ENCODE data around the gene HLA-DPB1.

Gene HLA-DPB1

GRCh38 chr6:33049323-33050013 lies 26.3 kb upstream of the HLA-DPB1 start:
- Histone ChIP-seq H4K8ac (ENCODE audit: low read length) (no peak overlapping the region), H3K36me3 (ENCODE audit: control insufficient read depth in 1 of 2, insufficient read depth in 2 of 2, low read depth in 1 of 2, low read length in 2 of 2) (no peaks in the 10 kb centered on the region), H2BK120ac (ENCODE audit: low read depth, low read length) (no peak overlapping the region), H3K23ac (ENCODE audit: low read length in 2 of 2) (no peak overlapping the region), H3K27me3 (ENCODE audit: control insufficient read depth in 1 of 2, insufficient read depth in 1 of 2, low read length in 2 of 2) (peaks cover 31 to 57% of the 10 kb centered on the region in 2 experiments), H3K79me1 (replicated peaks; ENCODE audit: low read length, poor library complexity, severe bottlenecking) (no peaks in the 10 kb centered on the region), H3K4me3 (ENCODE audit: insufficient read depth in 1 of 2, low read depth in 1 of 2, low read length in 2 of 2) (no peak overlapping the region), H2BK5ac (ENCODE audit: low read depth, low read length, poor library complexity, severe bottlenecking) (no peak overlapping the region), H4K91ac (ENCODE audit: low read length) (no peak overlapping the region), H2BK12ac (ENCODE audit: low read length in 2 of 2) (no peak overlapping the region), H3K9ac (ENCODE audit: low read length) (no peak overlapping the region), H3K4me2 (ENCODE audit: low read length, poor library complexity, severe bottlenecking) (no peak overlapping the region), H3K27ac (ENCODE audit: low read length, poor library complexity, severe bottlenecking) (no peak overlapping the region), H2AK5ac (ENCODE audit: low read length, severe bottlenecking) (no peak overlapping the region), H3K9me3 (ENCODE audit: control insufficient read depth, low read length) (no peaks in the 10 kb centered on the region), H3K14ac (ENCODE audit: low read length in 2 of 2) (no peak overlapping the region), H3K4me1 (ENCODE audit: control insufficient read depth, insufficient read depth, low read depth, low read length) (no peaks in the 10 kb centered on the region), H2BK15ac (ENCODE audit: low read depth, poor library complexity, severe bottlenecking) (no peak overlapping the region), H2AFZ (ENCODE audit: low read depth, low read length) (no peak overlapping the region), H3K4ac (ENCODE audit: low read depth in 1 of 2, low read length in 2 of 2) (no peak overlapping the region), H3K18ac (ENCODE audit: low read depth in 1 of 2, low read length in 2 of 2) (no peak overlapping the region)
- DNase-seq, result no peak
- WGBS, result 74% methylated on average over 7 of the region's 9 CpGs

GRCh38 chr6:33050014-33050810 lies 25.6 kb upstream of the HLA-DPB1 start:
- Histone ChIP-seq H3K4me1 (ENCODE audit: control insufficient read depth, insufficient read depth, low read depth, low read length) (no peaks in the 10 kb centered on the region), H2BK15ac (ENCODE audit: low read depth, poor library complexity, severe bottlenecking) (no peak overlapping the region), H2AK5ac (ENCODE audit: low read length, severe bottlenecking) (no peak overlapping the region), H3K4me2 (ENCODE audit: low read length, poor library complexity, severe bottlenecking) (no peak overlapping the region), H3K9me3 (ENCODE audit: control insufficient read depth, low read length) (no peaks in the 10 kb centered on the region), H4K91ac (ENCODE audit: low read length) (no peak overlapping the region), H3K36me3 (ENCODE audit: control insufficient read depth in 1 of 2, insufficient read depth in 2 of 2, low read depth in 1 of 2, low read length in 2 of 2) (no peaks in the 10 kb centered on the region), H3K9ac (ENCODE audit: low read length) (no peak overlapping the region), H2BK120ac (ENCODE audit: low read depth, low read length) (no peak overlapping the region), H2AFZ (ENCODE audit: low read depth, low read length) (no peak overlapping the region), H3K18ac (ENCODE audit: low read depth in 1 of 2, low read length in 2 of 2) (no peak overlapping the region), H3K79me1 (replicated peaks; ENCODE audit: low read length, poor library complexity, severe bottlenecking) (no peaks in the 10 kb centered on the region), H3K4ac (ENCODE audit: low read depth in 1 of 2, low read length in 2 of 2) (no peak overlapping the region), H3K27ac (ENCODE audit: low read length, poor library complexity, severe bottlenecking) (no peak overlapping the region), H3K14ac (ENCODE audit: low read length in 2 of 2) (no peak overlapping the region), H3K4me3 (ENCODE audit: insufficient read depth in 1 of 2, low read depth in 1 of 2, low read length in 2 of 2) (no peak overlapping the region), H3K23ac (ENCODE audit: low read length in 2 of 2) (no peak overlapping the region), H2BK5ac (ENCODE audit: low read depth, low read length, poor library complexity, severe bottlenecking) (no peak overlapping the region), H3K27me3 (ENCODE audit: control insufficient read depth in 1 of 2, insufficient read depth in 1 of 2, low read length in 2 of 2) (peaks cover 37 to 51% of the 10 kb centered on the region in 2 experiments), H4K8ac (ENCODE audit: low read length) (no peak overlapping the region), H2BK12ac (ENCODE audit: low read length in 2 of 2) (no peak overlapping the region)
- no peak for DNase-seq
- WGBS, result 80% methylated on average over 5 of the region's 6 CpGs

- Histone ChIP-seq H3K14ac (ENCODE audit: low read length in 2 of 2) (no peak overlapping the region), H3K23ac (ENCODE audit: low read length in 2 of 2) (no peak overlapping the region), H2BK15ac (ENCODE audit: low read depth, poor library complexity, severe bottlenecking) (no peak overlapping the region), H3K4ac (ENCODE audit: low read depth in 1 of 2, low read length in 2 of 2) (no peak overlapping the region), H3K9me3 (ENCODE audit: control insufficient read depth, low read length) (no peaks in the 10 kb centered on the region), H4K91ac (ENCODE audit: low read length) (no peak overlapping the region), H3K4me2 (ENCODE audit: low read length, poor library complexity, severe bottlenecking) (no peak overlapping the region), H2BK120ac (ENCODE audit: low read depth, low read length) (no peak overlapping the region), H3K18ac (ENCODE audit: low read depth in 1 of 2, low read length in 2 of 2) (no peak overlapping the region), H2AK5ac (ENCODE audit: low read length, severe bottlenecking) (no peak overlapping the region), H3K27ac (ENCODE audit: low read length, poor library complexity, severe bottlenecking) (no peak overlapping the region), H2BK12ac (ENCODE audit: low read length in 2 of 2) (no peak overlapping the region), H3K79me1 (replicated peaks; ENCODE audit: low read length, poor library complexity, severe bottlenecking) (no peaks in the 10 kb centered on the region), H2AFZ (ENCODE audit: low read depth, low read length) (no peak overlapping the region), H3K4me3 (ENCODE audit: insufficient read depth in 1 of 2, low read depth in 1 of 2, low read length in 2 of 2) (no peak overlapping the region), H3K36me3 (ENCODE audit: control insufficient read depth in 1 of 2, insufficient read depth in 2 of 2, low read depth in 1 of 2, low read length in 2 of 2) (no peaks in the 10 kb centered on the region), H3K9ac (ENCODE audit: low read length) (no peak overlapping the region), H3K27me3 (ENCODE audit: control insufficient read depth in 1 of 2, insufficient read depth in 1 of 2, low read length in 2 of 2) (peaks cover 46 to 65% of the 10 kb centered on the region in 2 experiments), H2BK5ac (ENCODE audit: low read depth, low read length, poor library complexity, severe bottlenecking) (no peak overlapping the region), H3K4me1 (ENCODE audit: control insufficient read depth, insufficient read depth, low read depth, low read length) (no peaks in the 10 kb centered on the region), H4K8ac (ENCODE audit: low read length) (no peak overlapping the region)
- DNase-seq, result no peak
These were observed 23.2 kb upstream of the HLA-DPB1 start for GRCh38 chr6:33052627-33053026.

GRCh38 chr6:33053230-33053629 lies 22.6 kb upstream of the HLA-DPB1 start:
- Histone ChIP-seq H3K4me1 (ENCODE audit: control insufficient read depth, insufficient read depth, low read depth, low read length) (no peaks in the 10 kb centered on the region), H3K4ac (ENCODE audit: low read depth in 1 of 2, low read length in 2 of 2) (no peak overlapping the region), H4K8ac (ENCODE audit: low read length) (no peak overlapping the region), H4K91ac (ENCODE audit: low read length) (no peak overlapping the region), H3K79me1 (replicated peaks; ENCODE audit: low read length, poor library complexity, severe bottlenecking) (no peaks in the 10 kb centered on the region), H3K9me3 (ENCODE audit: control insufficient read depth, low read length) (no peaks in the 10 kb centered on the region), H3K36me3 (ENCODE audit: control insufficient read depth in 1 of 2, insufficient read depth in 2 of 2, low read depth in 1 of 2, low read length in 2 of 2) (no peaks in the 10 kb centered on the region), H2BK120ac (ENCODE audit: low read depth, low read length) (no peak overlapping the region), H3K14ac (ENCODE audit: low read length in 2 of 2) (no peak overlapping the region), H2AFZ (ENCODE audit: low read depth, low read length) (no peak overlapping the region), H3K18ac (ENCODE audit: low read depth in 1 of 2, low read length in 2 of 2) (no peak overlapping the region), H3K4me3 (ENCODE audit: insufficient read depth in 1 of 2, low read depth in 1 of 2, low read length in 2 of 2) (no peak overlapping the region), H3K27me3 (ENCODE audit: control insufficient read depth in 1 of 2, insufficient read depth in 1 of 2, low read length in 2 of 2) (peaks cover 50 to 66% of the 10 kb centered on the region in 2 experiments), H2BK5ac (ENCODE audit: low read depth, low read length, poor library complexity, severe bottlenecking) (no peak overlapping the region), H2AK5ac (ENCODE audit: low read length, severe bottlenecking) (no peak overlapping the region), H3K4me2 (ENCODE audit: low read length, poor library complexity, severe bottlenecking) (no peak overlapping the region), H2BK12ac (ENCODE audit: low read length in 2 of 2) (no peak overlapping the region), H3K9ac (ENCODE audit: low read length) (no peak overlapping the region), H3K23ac (ENCODE audit: low read length in 2 of 2) (no peak overlapping the region), H2BK15ac (ENCODE audit: low read depth, poor library complexity, severe bottlenecking) (no peak overlapping the region), H3K27ac (ENCODE audit: low read length, poor library complexity, severe bottlenecking) (no peak overlapping the region)
- DNase-seq, result no peak
- 88% methylated on average over 4 of the region's 4 CpGs for WGBS

Data from mesenchymal stem cell (in vitro differentiated cells and primary cell).